Measurements from ENCODE around the gene TMEM151A.
A peak's percentile ranks its signal among the peaks of the same experiment; 100 is the strongest.
"Not testable (repeated sequence)": the region's sequence is repeated elsewhere in the genome, so short reads cannot be mapped to it uniquely, and the experiment has no call there.

Gene TMEM151A

DNA sequence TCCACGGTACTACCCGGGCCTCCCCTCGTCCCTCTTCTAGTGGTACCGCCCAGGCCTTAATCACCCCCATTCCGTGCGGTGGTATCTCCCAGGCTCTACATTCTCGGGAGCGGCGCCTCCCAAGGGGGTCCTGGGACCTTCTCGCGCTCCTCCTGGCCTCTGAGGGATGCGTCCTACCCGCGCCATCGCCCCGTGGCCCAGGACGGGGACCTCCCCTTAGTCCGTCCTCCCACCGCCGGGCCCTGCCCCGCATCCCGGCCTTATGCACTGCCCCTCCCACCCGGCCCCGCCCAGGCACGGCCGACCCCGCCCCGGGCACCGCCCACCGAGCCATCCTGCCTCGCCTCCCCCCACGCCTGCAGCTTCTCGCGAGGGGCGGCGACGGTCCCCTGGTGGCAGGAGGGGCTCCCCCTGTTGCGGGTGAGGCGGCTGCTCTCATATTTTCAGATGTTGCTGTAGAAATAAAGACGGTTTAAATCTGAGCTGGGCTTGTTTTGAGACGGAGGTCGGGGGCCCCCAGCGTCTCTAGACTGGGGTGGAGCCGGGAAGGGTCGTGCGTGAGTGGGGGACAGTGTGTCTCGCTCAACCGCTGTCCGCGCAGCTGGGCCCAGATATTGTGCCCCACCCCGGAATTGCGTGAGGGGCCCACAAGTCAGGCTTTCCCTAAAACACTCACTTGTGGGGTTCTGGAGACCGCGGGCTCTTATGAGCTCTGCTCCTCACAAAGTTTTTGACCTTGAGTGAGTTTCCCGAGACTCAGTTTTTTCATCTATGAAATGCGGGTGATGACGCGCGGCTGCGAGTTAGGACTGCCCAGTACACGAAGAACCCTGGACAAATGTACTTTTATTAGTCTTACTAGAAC is 24.1 kb upstream of the TMEM151A start:
- DNase-seq, result peak; percentile 55 to 84 (median 76)

DNA sequence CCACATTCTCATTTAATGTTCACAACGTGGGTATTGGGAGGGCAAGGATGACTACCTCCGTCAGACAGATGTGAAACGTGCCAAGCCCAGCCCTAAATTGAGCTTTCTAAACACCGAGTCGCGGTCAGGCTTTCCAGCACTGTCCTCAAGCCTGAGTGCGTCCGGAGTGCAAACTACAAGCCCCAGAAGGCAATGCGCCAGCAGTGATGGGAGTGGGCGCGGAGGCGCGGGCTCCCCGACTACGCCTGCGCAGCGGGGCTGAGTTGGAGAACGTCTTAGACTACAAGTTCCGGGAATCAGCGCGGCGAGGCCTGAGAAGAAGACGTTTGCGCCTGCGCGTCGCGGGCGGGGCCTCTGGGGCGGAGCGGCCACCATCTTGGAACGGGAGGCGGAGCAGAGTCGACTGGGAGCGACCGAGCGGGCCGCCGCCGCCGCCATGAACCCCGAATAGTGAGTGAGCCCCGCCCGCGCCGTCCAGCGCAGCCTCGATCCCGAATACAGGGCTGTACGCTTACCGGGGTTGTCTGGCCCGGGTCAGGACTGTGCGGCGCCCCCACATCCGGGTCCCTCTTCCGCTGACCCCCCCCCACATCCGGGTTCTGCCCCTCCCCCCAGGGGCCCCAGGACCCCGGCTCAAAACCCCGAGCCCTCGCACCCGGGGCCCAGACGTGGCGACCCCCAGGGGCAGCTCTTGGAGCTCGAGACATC is 23.3 kb upstream of the TMEM151A start, which contains the start of gene RAB1B:
Gene RAB1B, plus strand, starts transcription at position 396 of the 708 bp plus-strand sequence. Its CDS starts 41 bp downstream, at position 437.
- peak; percentile 99 for DNase-seq

DNA sequence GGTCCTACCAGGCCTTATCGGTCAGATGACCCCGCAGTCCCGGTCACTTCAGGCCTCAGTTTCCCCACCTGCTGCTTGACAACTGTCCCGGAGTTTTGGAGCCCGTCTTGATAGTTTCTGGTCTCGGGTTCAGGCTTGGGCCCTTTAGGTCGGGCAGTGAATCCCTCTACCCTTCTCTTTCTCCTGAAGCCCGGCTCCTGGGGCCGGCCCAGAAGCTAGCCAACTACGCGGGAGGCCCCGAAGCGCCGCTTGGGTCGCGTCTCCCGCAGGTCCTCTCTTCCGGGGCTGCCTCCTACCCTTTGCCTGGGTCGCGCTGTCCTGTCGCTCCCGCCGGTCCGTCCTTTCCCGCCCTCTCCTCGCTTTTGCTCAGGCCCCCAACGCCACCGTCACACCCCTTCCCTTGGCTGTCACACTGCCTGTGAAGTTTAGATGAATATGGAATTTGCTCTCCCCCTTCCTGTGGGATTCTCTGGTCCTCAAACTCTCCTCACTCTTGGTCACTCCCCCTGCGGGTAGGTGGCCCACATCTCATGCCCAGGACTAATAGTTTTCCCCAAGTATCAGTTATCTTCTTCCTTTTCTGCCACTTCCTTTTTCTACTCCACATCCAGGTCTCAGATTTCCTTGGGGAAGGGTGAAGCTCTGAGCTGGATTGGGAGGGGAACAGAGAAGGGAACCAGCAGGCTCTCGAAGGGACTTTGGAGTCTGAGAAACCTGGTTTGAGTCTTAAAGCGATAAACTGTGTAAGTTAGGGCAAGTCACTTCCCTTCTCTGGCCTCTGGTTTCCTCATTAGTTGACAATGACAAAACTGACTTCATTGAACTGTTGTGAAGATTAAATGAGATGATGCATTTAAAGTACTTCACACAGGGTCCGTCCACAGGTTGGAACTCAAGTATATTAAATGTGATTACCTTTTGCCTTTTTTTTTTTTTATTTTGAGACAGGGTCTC is 22.5 kb upstream of the TMEM151A start:
- no peak for DNase-seq

DNA sequence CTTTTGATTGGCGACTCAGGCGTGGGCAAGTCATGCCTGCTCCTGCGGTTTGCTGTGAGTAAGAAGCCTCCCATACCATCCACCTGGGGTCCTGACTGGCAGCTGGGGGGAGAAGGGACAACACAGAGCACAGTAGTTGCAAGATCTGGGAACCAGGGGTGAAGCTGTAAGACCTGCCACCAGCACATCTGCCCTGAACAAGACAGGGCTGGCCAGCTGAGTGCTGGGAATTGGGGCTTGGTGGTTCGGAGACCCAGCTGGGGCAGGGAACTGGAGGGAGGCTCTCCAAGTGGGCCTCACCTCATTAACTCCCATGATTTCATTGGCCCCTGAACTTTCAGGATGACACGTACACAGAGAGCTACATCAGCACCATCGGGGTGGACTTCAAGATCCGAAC is 19.9 kb upstream of the TMEM151A start:
- no peak for DNase-seq

GRCh38 chr11:66272596-66272995 is 19.1 kb upstream of the TMEM151A start:
- no peak for DNase-seq

DNA sequence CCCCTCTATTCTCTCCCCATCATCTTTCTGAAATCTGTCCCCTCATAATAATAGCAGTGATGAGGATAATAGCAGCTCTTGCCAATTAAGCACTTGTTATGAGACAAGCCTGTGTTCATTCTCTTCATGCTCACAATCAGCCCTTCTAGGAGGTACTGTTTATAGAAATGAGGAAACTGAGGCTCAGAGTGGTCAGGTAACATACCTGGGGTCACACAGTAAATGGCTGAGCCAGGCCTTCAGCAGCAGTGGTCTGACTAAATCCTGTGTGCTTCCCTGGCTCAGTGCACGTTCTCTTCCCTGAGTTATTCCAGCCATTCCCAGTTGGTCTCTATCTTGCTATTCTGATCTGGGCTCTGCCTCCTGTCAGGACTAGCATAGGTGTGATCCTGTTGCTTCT is 17.5 kb upstream of the TMEM151A start:
- DNase-seq, result no peak

DNA sequence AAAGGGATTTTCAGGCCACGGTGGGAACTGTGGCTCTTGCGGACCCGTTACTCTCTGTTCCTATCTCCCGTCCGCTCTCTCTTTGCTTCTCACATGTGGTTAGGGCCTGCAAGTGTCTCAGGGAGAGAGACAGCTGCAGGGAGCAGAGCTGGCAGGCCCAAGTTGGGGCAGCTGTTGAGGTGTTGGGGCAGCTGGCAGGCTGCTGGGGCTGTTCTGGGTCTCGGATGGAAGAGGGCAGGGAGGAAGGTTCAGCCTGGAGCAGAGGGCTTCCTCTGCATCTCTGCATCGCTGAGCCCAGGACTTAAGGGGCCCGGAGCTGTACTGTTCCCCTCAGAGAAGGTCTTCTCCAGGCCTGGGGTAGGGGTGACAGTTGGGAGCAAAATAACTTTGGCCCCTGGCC is 16.3 kb upstream of the TMEM151A start:
- no peak for DNase-seq

DNA sequence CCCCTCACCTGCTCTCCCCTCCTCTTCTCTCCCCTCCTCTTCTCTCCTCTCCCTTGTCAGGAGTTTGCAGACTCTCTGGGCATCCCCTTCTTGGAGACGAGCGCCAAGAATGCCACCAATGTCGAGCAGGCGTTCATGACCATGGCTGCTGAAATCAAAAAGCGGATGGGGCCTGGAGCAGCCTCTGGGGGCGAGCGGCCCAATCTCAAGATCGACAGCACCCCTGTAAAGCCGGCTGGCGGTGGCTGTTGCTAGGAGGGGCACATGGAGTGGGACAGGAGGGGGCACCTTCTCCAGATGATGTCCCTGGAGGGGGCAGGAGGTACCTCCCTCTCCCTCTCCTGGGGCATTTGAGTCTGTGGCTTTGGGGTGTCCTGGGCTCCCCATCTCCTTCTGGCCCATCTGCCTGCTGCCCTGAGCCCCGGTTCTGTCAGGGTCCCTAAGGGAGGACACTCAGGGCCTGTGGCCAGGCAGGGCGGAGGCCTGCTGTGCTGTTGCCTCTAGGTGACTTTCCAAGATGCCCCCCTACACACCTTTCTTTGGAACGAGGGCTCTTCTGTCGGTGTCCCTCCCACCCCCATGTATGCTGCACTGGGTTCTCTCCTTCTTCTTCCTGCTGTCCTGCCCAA is 15.6 kb upstream of the TMEM151A start:
- no peak for DNase-seq

- not testable (repeated sequence) for DNase-seq
Observed at GRCh38 chr11:66276619-66277018, 15.1 kb upstream of the TMEM151A start.

DNA sequence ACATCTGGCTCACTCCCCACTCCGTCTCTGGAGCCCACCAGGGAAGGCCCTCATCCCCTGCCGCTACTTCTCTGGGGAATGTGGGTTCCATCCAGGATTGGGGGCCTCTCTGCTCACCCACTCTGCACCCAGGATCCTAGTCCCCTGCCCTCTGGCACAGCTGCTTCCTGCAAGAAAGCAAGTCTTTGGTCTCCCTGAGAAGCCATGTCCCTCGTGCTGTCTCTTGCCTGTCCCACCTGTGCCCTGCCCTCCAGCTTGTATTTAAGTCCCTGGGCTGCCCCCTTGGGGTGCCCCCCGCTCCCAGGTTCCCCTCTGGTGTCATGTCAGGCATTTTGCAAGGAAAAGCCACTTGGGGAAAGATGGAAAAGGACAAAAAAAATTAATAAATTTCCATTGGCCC is 14.6 kb upstream of the TMEM151A start:
- DNase-seq, result not testable (repeated sequence)

GRCh38 chr11:66277471-66278362 is 14.0 kb upstream of the TMEM151A start, which contains the start of gene CNIH2:
CNIH2 (plus strand) TSS chr11:66278175; CDS start chr11:66278457, 282 bp downstream.
- peak in 2 of 4 experiments; percentile 18 to 44 for DNase-seq

- no peak for DNase-seq
Observed at GRCh38 chr11:66278363-66279091, 13.2 kb upstream of the TMEM151A start.

DNA sequence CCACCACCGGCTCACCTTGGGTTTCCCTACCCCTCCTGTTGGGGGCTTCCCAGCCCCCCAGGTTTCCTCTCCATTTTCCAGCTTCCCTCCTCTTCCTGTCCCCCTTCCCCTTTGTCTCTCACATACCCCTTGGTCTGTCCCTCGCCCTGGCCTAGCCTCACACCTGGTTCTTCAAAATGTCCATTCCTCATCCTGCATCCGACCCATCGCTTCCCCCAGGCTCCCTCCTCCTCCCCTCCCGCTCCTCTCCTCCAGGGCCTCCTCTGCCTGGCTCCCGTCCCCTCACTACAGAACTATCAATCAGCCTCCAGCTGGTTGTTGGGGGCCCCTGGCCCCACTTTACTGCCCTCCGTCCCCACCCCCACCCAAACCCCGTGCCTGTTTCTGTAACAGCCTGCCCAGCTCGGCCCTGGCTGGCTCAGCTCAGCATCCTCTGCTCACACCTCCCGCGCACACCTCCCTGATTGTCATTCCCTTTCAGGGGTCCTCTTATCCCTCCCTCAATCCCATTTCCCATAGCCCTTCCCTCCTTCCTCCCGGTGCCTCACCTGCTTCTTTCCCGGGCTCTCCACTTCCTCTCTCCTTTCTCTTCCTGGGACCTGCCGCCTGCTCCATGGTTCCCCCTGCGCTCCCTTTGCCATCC is 12.5 kb upstream of the TMEM151A start:
- DNase-seq, result no peak

GRCh38 chr11:66280428-66280827 is 11.3 kb upstream of the TMEM151A start:
- DNase-seq, result no peak

DNA sequence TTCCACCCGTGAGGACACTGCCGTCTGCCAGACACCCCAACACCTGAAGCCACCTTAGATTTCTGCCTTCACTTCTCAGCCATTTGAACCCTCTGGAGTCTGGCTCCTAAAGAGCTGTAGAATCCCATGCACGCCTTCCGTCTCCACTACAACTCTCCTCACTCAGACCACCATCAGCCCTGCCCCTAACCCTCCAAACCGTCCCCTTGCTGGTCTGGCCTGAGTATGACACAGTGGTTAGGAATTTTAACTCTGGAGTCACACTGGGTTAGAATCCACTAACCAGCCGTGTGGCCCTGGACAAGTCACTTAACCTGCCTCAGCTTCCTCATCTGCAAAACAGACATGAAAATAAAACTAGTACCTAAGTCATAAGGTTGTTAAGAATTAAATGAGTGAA is 10.7 kb upstream of the TMEM151A start:
- DNase-seq, result no peak

DNA sequence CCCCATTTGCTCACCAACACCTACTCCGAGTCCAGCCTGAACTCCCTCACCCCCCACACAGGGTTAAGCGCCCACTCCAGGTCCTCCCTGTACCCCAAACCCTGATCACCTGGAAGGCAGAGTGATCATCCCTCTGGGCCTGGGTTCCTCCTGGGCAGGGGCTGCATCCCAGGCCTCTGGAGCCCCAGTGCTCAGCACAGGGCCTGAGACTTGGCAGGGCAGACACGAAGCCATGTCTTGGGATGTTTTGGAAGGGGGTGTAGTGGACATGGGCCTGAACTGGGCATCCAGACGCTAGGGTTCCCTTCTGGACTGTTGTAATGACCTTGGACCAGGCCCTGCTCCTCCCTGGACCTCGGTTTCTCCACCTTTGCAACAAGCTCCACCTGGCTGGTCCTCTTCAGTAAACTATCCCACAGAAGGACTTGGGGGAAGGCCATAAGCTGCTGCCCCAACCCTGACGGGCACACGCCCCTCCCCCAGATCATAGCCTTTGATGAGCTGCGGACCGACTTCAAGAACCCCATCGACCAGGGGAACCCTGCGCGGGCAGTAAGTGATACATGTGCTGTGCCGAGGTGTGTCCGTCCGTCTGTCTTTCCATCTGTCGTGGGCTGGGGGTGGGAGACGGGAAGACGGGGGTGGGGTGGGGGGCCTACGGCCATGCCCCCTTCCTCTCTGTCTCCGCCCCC is 9.8 kb upstream of the TMEM151A start:
- DNase-seq, result no peak

DNA sequence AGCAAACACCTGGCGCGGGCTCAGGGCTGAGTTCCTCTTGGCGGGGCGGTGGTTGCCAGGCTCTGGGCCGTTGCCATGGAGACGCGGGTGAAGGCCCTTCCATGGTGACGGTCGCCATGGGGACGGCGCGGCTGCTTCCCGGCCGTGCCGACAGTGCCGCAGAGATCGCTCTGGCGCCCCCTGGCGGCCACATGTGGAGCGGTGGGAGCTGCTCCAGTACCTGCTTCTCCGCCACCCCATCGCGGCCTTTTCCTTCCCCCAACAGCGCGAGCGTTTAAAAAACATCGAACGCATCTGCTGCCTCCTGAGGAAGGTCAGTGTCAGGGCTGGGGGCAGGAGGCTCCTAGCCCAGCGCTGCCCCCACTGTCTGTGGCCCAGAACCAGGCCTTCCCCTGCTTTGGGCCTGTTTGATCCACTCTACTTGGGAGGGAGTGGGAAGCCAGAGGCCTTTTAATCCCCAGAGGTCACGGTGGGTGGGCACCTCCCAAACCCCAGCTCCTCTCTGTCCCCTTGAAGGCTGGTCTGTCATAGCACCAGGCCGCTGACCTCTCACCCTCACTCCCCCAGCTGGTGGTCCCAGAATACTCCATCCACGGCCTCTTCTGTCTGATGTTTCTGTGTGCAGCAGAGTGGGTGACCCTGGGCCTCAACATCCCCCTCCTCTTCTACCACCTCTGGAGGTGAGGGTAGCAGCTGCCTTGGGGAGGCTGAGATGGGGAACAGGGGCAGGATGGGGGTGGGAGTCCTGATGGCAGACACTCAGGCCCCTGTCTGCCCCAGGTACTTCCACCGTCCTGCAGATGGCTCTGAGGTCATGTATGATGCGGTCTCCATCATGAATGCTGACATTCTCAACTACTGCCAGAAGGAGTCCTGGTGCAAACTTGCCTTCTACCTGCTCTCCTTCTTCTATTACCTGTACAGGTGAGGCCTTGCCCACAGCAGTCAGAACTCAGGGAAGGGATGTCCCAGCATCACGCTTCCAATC is 8.9 kb upstream of the TMEM151A start:
- DNase-seq, result peak; percentile 91 to 99 (median 99)

Data from activated naive CD4-positive, alpha-beta T cell (primary cell).